Neural cell (in vitro differentiated cells): ENCODE measurements around the gene LETM1. TPM values are rescaled to one million over a fixed set of nuclear protein-coding genes. Genes with fewer than 3 reads are reported as not detected.

Experiments
- H2AFZ ChIP-seq: fragments of 200-600, 300-800 bp; sonication (generic), shearing (Covaris generic); 2 replicates; pipeline ENCODE4 v1.6.0; 2014; ENCODE audit warnings: low read depth, mild to moderate bottlenecking, antibody characterized with exemption, low read length, moderate library complexity
- H3F3A ChIP-seq: fragments of 200-600 bp; shearing (Covaris generic); 2 replicates; pipeline ENCODE4 v1.6.1; 2016; ENCODE audit warnings: mild to moderate bottlenecking, moderate library complexity, mixed read lengths, antibody characterized with exemption, low read length; ENCODE audit not compliant: insufficient read depth, poor library complexity, severe bottlenecking
- H3K27ac ChIP-seq: fragments of 200-600, 300-800 bp; sonication (generic), shearing (Covaris generic); 2 replicates; pipeline ENCODE4 v1.5.1; 2014; ENCODE audit warnings: mild to moderate bottlenecking, low read length, moderate library complexity
- H3K27me3 ChIP-seq: fragments of 300-800, 200-600 bp; sonication (generic), shearing (Covaris generic); 2 replicates; pipeline ENCODE4 v1.6.0; 2014; ENCODE audit warnings: mild to moderate bottlenecking, low read depth, low read length, moderate library complexity; ENCODE audit not compliant: insufficient read depth
- H3K36me3 ChIP-seq: fragments of 300-800, 200-600 bp; sonication (generic), shearing (Covaris generic); 2 replicates; pipeline ENCODE4 v1.5.1; 2014; ENCODE audit warnings: mild to moderate bottlenecking, antibody characterized with exemption, low read length, moderate library complexity; ENCODE audit not compliant: insufficient read depth
- H3K4me2 ChIP-seq: fragments of 300-800, 200-600 bp; sonication (generic), shearing (Covaris generic); 2 replicates; pipeline ENCODE4 v1.6.0; 2014; ENCODE audit warnings: mild to moderate bottlenecking, low read length
- H3K4me3 ChIP-seq: fragments of 300-800, 200-600 bp; sonication (generic), shearing (Covaris generic); 2 replicates; pipeline ENCODE4 v1.5.1; 2014; ENCODE audit warnings: mild to moderate bottlenecking, low read length, moderate library complexity
- H3K79me2 ChIP-seq: fragments of 200-600 bp; shearing (Covaris generic); replicated peaks from 2 replicates; pipeline ENCODE4 v1.6.0; 2014; ENCODE audit warnings: mild to moderate bottlenecking, low read length, moderate library complexity; ENCODE audit not compliant: insufficient read depth
- H3K9ac ChIP-seq: fragments of 300-800, 200-600 bp; sonication (generic), shearing (Covaris generic); 2 replicates; pipeline ENCODE4 v1.6.1; 2016; ENCODE audit warnings: mild to moderate bottlenecking, low read length, mixed read lengths
- H3K9me2 ChIP-seq: fragments of 200-600 bp; shearing (Covaris generic); 2 replicates; pipeline ENCODE4 v1.6.1; 2016; ENCODE audit warnings: mild to moderate bottlenecking, low read length, mixed read lengths; ENCODE audit not compliant: insufficient read depth
- H3K9me3 ChIP-seq: fragments of 200-600, 300-800 bp; sonication (generic), shearing (Covaris generic); 2 replicates; pipeline ENCODE4 v1.6.1; 2016; ENCODE audit warnings: mild to moderate bottlenecking, mixed run types, low read length, moderate library complexity, mixed read lengths
- H4K20me1 ChIP-seq: fragments of 200-600 bp; shearing (Covaris generic); 2 replicates; pipeline ENCODE4 v1.6.1; 2016; ENCODE audit warnings: mild to moderate bottlenecking, mixed run types; ENCODE audit not compliant: insufficient read depth
- EP300 ChIP-seq: fragments of 450-650 bp; conservative IDR thresholded peaks from 2 replicates; pipeline ENCODE4 v1.6.1; 2014; ENCODE audit warnings: antibody characterized with exemption, mild to moderate bottlenecking, moderate library complexity; ENCODE audit not compliant: poor library complexity, severe bottlenecking
- EZH2 ChIP-seq: fragments of 200-600, 300-800 bp; shearing (Covaris generic), sonication (generic); IDR thresholded peaks from 2 replicates; pipeline ENCODE4 v1.6.1; 2014; ENCODE audit warnings: antibody characterized with exemption, low read length, borderline replicate concordance, mild to moderate bottlenecking; ENCODE audit not compliant: insufficient read depth, poor library complexity, severe bottlenecking
- MXI1 ChIP-seq: fragments of 450-650 bp; conservative IDR thresholded peaks from 2 replicates; pipeline ENCODE4 v1.6.1; 2014; ENCODE audit warnings: antibody characterized with exemption, mild to moderate bottlenecking; ENCODE audit not compliant: poor library complexity, severe bottlenecking
- POLR2AphosphoS5 ChIP-seq: IDR thresholded peaks from 2 replicates; pipeline ENCODE4 v1.6.1; 2012
- RAD21 ChIP-seq: fragments of 450-650 bp; conservative IDR thresholded peaks from 2 replicates; pipeline ENCODE4 v1.6.1; 2014; ENCODE audit warnings: antibody characterized with exemption, mild to moderate bottlenecking, moderate library complexity
- SMC3 ChIP-seq: fragments of 450-650 bp; conservative IDR thresholded peaks from 2 replicates; pipeline ENCODE4 v1.6.1; 2014; ENCODE audit warnings: antibody characterized with exemption, mild to moderate bottlenecking, moderate library complexity; ENCODE audit not compliant: poor library complexity
- TAF1 ChIP-seq: IDR thresholded peaks from 2 replicates; pipeline ENCODE4 v1.6.1; 2012; ENCODE audit warnings: low read depth
- polyA plus RNA-seq: library from polyadenylated mRNA; depleted of rRNA; stranded (reverse); fragments of >200 nt; gene quantifications from 2 replicates; pipeline ENCODE4 v1.2.3, GENCODE V29; 2014
- TF ChIP-seq, protein P1 (sequence below): fragments of 450-650 bp; IDR thresholded peaks from 2 replicates; pipeline ENCODE4 v1.5.1; 2014; ENCODE audit warnings: antibody characterized with exemption, mild to moderate bottlenecking, moderate library complexity; ENCODE audit not compliant: poor library complexity, severe bottlenecking
- TF ChIP-seq, protein P2 (sequence below): IDR thresholded peaks from 2 replicates; pipeline ENCODE4 v1.6.1; 2012; ENCODE audit warnings: borderline replicate concordance

The LETM1 gene
- polyA plus RNA-seq, 1 donor from 2014 or later, result 38.9 TPM

DNA sequence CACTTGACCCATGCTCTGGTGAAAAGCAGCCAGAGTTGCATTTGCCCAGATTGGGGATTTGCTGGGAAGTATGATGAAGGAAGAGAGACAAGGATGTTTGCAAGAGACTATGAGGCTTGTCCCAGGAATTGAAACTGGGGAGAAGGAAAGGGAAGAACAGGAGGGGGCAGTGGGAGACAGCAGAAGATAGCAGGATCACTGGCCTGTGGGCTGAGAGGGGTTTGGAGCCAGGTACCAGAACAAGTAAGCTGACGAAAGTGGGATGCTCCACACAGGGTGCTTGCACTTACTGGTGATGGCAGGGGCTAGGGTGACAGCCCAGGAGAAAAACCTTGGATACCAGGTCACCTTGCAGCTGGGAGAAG, 3.4 kb upstream of the LETM1 start:
- Histone ChIP-seq H3K79me2 (peaks cover 8% of the 10 kb centered on the region), H3K9me3 (no peaks in the 10 kb centered on the region), H4K20me1 (no peaks in the 10 kb centered on the region), H3K9ac (no peak overlapping the region), H3K4me2 (no peak overlapping the region), H3K27me3 (no peaks in the 10 kb centered on the region), H3K4me3 (no peak overlapping the region), H3K36me3 (no peaks in the 10 kb centered on the region), H3F3A (no peaks in the 10 kb centered on the region), H3K9me2 (no peaks in the 10 kb centered on the region), H2AFZ (no peak overlapping the region), H3K27ac (no peak overlapping the region)
- TF ChIP-seq, protein P1, sequence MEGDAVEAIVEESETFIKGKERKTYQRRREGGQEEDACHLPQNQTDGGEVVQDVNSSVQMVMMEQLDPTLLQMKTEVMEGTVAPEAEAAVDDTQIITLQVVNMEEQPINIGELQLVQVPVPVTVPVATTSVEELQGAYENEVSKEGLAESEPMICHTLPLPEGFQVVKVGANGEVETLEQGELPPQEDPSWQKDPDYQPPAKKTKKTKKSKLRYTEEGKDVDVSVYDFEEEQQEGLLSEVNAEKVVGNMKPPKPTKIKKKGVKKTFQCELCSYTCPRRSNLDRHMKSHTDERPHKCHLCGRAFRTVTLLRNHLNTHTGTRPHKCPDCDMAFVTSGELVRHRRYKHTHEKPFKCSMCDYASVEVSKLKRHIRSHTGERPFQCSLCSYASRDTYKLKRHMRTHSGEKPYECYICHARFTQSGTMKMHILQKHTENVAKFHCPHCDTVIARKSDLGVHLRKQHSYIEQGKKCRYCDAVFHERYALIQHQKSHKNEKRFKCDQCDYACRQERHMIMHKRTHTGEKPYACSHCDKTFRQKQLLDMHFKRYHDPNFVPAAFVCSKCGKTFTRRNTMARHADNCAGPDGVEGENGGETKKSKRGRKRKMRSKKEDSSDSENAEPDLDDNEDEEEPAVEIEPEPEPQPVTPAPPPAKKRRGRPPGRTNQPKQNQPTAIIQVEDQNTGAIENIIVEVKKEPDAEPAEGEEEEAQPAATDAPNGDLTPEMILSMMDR, result no peak
- no peak for TF ChIP-seq TAF1
- TF ChIP-seq, protein P2, sequence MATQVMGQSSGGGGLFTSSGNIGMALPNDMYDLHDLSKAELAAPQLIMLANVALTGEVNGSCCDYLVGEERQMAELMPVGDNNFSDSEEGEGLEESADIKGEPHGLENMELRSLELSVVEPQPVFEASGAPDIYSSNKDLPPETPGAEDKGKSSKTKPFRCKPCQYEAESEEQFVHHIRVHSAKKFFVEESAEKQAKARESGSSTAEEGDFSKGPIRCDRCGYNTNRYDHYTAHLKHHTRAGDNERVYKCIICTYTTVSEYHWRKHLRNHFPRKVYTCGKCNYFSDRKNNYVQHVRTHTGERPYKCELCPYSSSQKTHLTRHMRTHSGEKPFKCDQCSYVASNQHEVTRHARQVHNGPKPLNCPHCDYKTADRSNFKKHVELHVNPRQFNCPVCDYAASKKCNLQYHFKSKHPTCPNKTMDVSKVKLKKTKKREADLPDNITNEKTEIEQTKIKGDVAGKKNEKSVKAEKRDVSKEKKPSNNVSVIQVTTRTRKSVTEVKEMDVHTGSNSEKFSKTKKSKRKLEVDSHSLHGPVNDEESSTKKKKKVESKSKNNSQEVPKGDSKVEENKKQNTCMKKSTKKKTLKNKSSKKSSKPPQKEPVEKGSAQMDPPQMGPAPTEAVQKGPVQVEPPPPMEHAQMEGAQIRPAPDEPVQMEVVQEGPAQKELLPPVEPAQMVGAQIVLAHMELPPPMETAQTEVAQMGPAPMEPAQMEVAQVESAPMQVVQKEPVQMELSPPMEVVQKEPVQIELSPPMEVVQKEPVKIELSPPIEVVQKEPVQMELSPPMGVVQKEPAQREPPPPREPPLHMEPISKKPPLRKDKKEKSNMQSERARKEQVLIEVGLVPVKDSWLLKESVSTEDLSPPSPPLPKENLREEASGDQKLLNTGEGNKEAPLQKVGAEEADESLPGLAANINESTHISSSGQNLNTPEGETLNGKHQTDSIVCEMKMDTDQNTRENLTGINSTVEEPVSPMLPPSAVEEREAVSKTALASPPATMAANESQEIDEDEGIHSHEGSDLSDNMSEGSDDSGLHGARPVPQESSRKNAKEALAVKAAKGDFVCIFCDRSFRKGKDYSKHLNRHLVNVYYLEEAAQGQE, result no peak
- no peak for TF ChIP-seq EP300
- no peak for TF ChIP-seq MXI1
- no peak for TF ChIP-seq RAD21
- TF ChIP-seq POLR2AphosphoS5, result no peak
- TF ChIP-seq EZH2, result no peak
- no peak for TF ChIP-seq SMC3

DNA sequence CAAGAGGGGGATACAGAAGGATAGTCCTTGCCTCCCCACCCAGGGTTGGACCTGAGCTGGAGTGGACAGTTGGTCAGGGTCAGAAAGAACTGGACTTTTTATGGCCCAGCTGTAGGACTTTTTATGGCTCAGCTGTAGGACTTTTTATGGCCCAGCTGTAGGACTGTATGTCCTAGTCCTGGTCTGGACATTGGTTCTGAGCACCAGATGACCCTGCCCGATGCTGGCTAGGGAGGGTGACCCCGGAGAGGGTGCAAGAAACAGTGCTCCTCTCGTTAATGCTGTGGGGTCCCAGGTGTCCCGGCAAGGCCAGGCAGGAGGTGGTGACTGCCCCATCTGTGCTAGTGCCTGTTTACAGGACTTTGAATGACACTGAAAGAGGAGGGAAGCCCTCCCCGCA, 2.0 kb upstream of the LETM1 start:
- no peak overlapping the region for H2AFZ ChIP-seq
- H3K36me3 ChIP-seq, result no peaks in the 10 kb centered on the region
- H3K9ac ChIP-seq, result no peak overlapping the region
- no peak overlapping the region for H3K27ac ChIP-seq
- H4K20me1 ChIP-seq, result no peaks in the 10 kb centered on the region
- peaks cover 13% of the 10 kb centered on the region for H3K79me2 ChIP-seq
- H3K27me3 ChIP-seq, result no peaks in the 10 kb centered on the region
- H3K4me3 ChIP-seq, result no peak overlapping the region
- no peaks in the 10 kb centered on the region for H3F3A ChIP-seq
- H3K9me3 ChIP-seq, result no peaks in the 10 kb centered on the region
- TF ChIP-seq MXI1 (no peak), EZH2 (no peak), SMC3 (no peak), POLR2AphosphoS5 (no peak), TAF1 (no peak), RAD21 (no peak), EP300 (no peak)
- TF ChIP-seq, protein P1, result no peak
- TF ChIP-seq, protein P2, result no peak
- H3K4me2 ChIP-seq, result no peak overlapping the region
- H3K9me2 ChIP-seq, result no peaks in the 10 kb centered on the region
